Raji (cell line): ENCODE results near the gene AXIN2.

Experiments
- POLR2A ChIP-seq: IDR thresholded peaks from 2 replicates; pipeline ENCODE4 v1.6.1; 2011; ENCODE audit warnings: low read depth, low read length, control low read depth; ENCODE audit not compliant: insufficient read depth

AXIN2 gene

DNA sequence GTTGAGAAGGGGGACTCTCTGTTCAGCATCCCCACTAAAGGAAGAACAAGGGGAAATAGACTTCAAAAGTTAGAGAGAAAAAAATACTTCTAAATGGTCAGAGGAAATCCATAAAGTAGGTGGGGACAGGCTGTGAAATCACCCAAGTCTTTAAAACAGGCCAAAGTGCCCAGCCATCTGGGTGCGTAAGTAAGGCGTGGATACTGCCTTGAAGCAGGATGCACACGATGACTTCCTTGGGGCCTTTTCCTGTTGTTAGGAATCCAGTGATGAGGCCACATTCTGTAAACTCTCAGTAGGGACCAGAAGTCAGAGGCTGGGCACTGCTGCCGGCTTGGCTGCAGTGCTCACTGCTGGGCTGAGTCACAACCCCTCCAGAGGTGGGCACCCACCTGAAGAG is 9.2 kb downstream of the AXIN2 start:
- TF ChIP-seq POLR2A = no peak

DNA sequence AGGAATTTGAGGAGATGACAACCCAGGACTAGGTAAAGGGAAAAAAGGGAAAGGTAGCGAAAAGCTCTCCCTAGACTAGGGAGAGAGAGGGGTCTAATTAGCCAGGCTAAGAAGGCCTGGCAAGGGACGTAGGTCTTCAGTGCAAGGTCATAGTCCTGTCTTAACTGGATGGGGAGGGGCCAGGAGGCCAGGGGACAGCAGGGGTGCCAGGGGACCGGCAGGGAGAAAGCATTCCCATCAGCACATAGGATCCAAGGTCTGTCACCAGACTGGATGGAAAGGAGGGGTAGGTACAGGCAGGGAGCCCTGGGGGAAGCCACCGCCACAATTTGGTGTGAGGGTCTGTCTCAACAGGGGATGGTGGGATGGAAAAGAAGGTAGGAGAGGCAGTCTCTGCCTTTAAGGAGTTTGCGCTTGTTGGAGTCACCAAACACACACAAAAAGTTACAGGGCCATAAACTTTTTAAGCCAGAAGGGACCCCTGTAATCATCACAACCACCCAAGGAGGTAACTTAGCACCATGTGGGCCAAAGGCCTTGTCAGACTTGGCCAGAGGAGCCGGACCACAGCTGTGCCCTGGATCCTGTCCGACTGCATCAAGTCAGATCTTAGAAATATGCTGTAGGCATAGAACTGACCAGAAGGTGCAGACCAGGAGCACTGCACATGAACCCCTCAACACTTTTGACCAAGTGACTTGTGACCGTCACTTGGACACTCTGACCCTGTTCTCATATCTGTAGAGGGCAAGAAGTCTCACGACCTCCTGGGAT is 10.0 kb downstream of the AXIN2 start:
- no peak for TF ChIP-seq POLR2A

DNA sequence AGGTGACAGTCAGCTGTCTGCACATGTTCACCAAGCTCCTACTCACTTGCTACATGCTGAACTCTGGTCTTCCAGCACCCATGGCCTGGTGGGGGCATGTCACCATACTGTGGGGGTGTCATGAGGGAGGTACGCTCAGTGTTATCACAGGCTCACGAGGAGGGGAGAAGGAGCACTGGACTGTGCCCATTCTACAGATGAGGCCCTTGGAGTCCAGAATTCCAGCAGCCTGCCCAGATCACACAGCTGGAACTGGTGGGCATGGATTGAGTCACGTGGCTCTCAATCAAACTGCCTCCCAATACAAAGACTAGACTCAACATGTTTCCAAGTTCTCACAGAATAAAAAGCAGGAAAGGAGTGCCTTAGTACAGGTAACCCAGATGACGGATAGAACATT is 10.7 kb downstream of the AXIN2 start:
- TF ChIP-seq POLR2A = no peak

DNA sequence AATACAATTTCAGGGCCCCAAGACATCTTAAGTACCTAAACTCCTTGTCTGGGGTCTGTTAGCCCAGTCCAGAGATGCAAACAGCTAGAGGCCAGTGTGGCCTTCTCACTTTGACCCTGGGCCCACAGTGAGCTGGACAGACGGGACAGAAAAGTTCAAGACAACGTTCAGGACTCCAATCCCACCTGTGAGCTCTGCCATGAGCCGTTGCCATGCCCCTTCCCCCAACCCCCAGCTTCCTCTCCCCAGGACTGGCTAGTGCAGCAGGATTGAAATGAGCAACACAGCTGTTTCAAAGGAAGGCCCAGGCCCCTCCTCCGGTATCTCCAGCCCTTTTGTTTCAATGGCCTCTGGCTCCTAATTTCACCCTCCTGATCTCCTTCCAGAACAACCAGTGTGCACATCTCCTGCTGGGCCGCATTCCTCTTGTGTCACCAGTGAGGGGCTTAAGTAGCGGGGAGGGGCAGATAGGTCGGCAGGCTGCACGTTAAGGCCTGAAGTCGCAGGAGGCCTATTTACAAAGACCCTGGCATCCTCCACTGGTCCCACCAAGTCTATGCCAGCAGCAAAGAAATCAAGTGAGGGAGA is 11.3 kb downstream of the AXIN2 start:
- no peak for TF ChIP-seq POLR2A

DNA sequence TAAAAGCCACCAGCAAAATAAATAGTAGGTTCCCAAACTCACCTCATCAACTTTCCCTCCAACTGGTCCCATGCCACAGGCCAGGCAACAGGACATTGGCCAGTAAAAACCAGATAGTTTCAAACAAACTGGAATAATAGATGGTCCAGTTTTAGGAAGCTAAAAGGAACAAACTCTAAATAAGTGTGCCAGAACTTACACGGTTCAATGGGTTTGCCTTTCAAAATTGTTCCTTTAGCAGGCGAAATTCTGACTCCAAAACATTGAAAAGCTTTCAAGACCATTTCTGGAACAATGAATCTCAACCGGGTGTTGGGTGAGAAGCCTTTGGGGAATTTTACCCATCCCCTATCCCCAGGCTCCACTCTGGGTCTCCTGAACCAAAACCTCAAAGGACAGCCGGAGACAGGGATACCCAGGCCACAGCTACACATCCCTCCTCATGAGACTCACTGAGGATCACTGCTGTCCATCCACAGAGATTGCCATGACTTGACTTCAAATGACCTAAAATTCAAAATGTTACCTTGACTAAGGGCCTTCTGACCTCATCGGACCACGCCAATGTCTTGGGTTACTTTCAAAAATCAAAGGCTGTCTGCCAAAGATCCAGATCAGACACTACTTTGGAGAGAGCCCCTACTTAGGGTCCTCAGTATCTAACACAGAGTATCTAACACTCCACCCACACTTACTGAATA is 13.0 kb downstream of the AXIN2 start:
- TF ChIP-seq POLR2A = no peak

- no peak for TF ChIP-seq POLR2A
Observed at GRCh38 chr17:65547253-65547670, 14.2 kb downstream of the AXIN2 start.

DNA sequence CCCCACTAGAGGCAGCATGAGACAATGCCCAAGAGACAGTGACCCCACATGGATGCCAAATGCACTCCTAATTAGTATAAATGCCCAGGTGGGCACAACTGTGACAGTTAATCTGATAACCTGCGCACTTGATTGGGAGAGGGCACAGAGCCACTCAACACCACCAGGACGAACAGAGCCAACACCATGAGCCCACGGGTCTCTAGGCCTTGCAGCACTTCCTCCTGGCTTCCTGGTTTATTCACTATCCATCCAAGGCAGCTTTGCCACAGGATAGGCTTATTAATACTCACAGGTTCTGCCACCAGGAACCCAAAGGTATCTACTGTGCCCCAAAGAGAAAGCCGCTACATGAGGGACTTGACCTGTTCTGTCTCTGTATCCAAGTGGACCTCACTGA is 14.9 kb downstream of the AXIN2 start:
- no peak for TF ChIP-seq POLR2A

DNA sequence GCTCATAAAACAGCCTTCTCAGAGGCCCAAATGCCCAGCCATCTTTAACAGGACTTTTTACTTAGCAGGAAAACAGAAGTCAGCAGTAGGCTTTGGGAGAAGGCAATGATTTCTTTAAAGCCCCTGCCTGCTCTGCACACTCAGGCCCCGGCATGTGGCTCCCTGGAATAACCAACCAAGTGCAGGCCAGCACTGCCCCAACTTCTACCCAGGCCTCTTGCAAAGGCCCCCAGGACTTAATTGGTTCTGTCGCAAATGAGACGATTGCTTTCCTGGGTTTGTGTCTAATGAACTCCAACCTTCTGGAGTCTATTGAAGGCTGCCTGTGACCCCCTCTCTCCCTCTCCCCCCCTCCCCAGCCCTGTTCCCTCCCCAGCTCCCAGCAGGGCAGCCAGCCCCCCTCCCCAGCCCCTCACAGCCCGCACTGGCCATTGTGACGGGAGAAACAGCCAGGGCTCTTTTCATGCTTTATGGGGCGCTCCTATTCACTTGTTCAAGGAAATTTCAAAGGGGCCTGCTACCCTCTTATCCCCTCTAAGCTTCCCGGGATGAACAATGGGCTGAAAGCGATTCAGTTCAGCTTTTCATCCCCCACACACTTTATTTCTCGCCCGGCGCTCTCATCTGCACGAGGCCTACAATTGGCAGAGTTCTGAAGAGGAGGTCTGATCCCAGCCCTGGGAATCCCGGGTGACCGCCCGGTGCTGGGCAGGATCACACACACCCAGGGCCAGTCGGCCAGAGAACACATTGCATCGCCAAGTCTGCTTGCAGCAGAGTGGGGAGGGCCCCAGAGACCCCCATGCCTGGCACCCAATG is 15.5 kb downstream of the AXIN2 start:
- TF ChIP-seq POLR2A = no peak

DNA sequence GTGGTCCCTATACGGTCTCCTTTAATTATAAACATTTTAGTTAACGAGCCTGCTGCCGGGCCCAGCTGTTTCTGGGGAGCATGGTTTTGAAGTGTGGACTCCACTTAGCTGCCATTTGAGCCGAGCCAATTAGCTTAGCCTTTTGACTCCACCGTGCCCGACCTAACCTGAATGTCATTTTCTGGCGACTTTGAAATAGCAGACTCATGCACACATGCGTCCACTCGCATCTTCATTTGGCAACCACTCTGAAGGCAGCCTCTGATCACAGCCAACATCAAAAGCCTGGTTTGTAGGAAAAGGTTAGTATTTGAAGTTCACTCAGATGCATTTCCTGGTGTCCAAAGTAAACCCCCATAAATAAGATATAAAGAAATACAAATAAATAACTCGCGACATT is 16.8 kb downstream of the AXIN2 start:
- TF ChIP-seq POLR2A = no peak

- no peak for TF ChIP-seq POLR2A
Observed at GRCh38 chr17:65542610-65543009, 18.8 kb downstream of the AXIN2 start.

- no peak for TF ChIP-seq POLR2A
Observed at GRCh38 chr17:65542067-65542466, 19.4 kb downstream of the AXIN2 start.

DNA sequence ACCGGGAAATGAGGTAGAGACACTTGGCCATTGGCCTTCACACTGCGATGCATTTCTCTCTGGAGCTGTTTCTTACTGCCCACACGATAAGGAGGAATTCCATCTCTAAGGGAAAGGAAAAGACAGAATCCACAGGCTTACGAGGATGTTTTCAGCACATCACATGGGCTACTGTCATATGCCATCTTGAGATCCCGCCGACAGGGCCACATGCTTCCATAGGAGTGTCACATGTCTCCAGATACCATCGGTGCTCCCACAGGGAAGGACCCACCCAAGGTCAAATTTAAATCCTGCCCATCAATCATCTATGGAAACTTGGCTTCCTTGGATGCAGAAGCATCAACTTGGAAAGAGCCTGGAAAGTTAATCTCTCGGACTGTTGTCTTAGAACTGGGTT is 20.0 kb downstream of the AXIN2 start:
- TF ChIP-seq POLR2A = no peak

- TF ChIP-seq POLR2A = no peak
Observed at GRCh38 chr17:65539630-65540266, 21.7 kb downstream of the AXIN2 start.

GRCh38 chr17:65538675-65539529 is 22.5 kb downstream of the AXIN2 start:
- no peak for TF ChIP-seq POLR2A
